ENCODE data around the gene NSRP1. TPM values are rescaled to one million over a fixed set of nuclear protein-coding genes. Genes with fewer than 3 reads are reported as not detected.

Gene NSRP1
- total and polyA plus RNA-seq, 10 of the 15 experiments (the other 5 are each of a cell fraction or from before 2014, with no cell fraction given) = 12.5 to 69.7 (median 37.8) TPM

GRCh38 chr17:30104575-30105339 is 11.9 kb upstream of the NSRP1 start (continued):
- TF ChIP-seq ZNF687 (IDR thresholded peaks at IDR 0.05) (no peak), USF2 (IDR thresholded peaks at IDR 0.05; ENCODE audit: borderline replicate concordance, low read depth, low read length) (no peak), NRF1 (conservative IDR thresholded peaks at IDR 0.05; ENCODE audit: low read depth, low read length) (no peak), SIN3A (IDR thresholded peaks at IDR 0.05; ENCODE audit: low read depth, low read length) (no peak), LARP7 (IDR thresholded peaks at IDR 0.05) (no peak), BCL3 (IDR thresholded peaks at IDR 0.05; ENCODE audit: borderline replicate concordance, insufficient read depth, low read depth, low read length, poor library complexity, severe bottlenecking) (no peak), MYC (IDR thresholded peaks at IDR 0.05; ENCODE audit: insufficient read depth, insufficient read length, insufficient replicate concordance, low read length, severe bottlenecking) (no peak), NR2C2 (IDR thresholded peaks at IDR 0.05; ENCODE audit: borderline replicate concordance, control insufficient read depth, insufficient read length, low read depth) (no peak), ZBTB33 (IDR thresholded peaks at IDR 0.05) (no peak), E2F8 (IDR thresholded peaks at IDR 0.05; ENCODE audit: low read depth, partially characterized antibody) (no peak), ZBTB40 (IDR thresholded peaks at IDR 0.05; ENCODE audit: borderline replicate concordance) (no peak)
